SH-SY5Y (cell line): ENCODE measurements around the gene XPO4.

Source experiments
- GATA2 ChIP-seq: IDR thresholded peaks from 2 replicates; pipeline ENCODE4 v1.6.1; 2011; ENCODE audit warnings: mild to moderate bottlenecking, low read depth, low read length
- GATA3 ChIP-seq: IDR thresholded peaks from 2 replicates; pipeline ENCODE4 v1.6.1; 2011; ENCODE audit warnings: low read depth, mild to moderate bottlenecking, low read length, moderate library complexity

DNA sequence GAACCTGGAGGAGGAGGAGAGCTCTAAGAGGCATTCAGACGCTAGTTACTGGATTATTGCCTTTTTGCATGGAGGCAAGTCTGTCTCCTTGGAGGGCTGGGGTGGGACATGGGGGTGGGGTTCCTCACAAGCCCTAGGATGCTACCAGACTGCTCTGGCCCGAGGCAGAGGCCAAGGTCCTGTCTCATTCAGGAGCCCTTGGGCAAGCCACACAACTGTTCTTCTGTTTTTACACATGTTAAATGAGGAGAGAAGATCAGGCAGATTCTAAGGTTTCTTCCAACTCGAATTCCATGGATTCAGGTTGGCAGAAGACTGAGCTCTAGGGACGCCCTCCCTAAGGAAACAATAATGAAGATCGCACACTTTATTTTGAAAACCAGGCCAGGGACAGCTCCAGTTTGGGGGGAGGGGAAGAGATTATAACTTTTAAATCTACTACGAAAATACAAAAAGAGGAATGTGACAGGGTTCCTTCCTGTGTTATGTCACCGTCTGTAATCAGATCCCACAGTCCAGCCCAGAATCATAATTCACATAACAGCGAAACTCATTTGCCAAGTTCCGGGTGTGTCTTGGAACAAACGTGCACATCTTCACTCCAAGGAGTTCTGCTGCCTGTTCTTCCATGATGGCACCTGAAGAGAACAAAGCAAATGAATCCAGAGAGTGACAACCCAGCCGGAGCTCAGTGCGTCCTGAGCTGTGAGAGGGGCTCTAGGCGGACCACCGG is 173.8 kb downstream of the XPO4 start:
- no peak for TF ChIP-seq GATA2
- no peak for TF ChIP-seq GATA3
